DND-41 (cell line): ENCODE data around the gene CCR9.
A peak's percentile ranks its signal among the peaks of the same experiment; 100 is the strongest.

Experiments
- ATAC-seq: fragments of 200-7000 bp; cut with Tn5 transposase; 3 replicates; pipeline ENCODE4 v1.9.1; 2021; ENCODE audit warnings: low read depth; ENCODE audit not compliant: insufficient read depth
- DNase-seq: peaks from one replicate; pipeline ENCODE4 v3.0.0-alpha.2; 2020
- H2AFZ ChIP-seq: 2 replicates; pipeline ENCODE4 v1.6.0; 2012; ENCODE audit warnings: low read depth, low read length
- H3K27ac ChIP-seq: 2 replicates; pipeline ENCODE4 v1.5.1; 2012; ENCODE audit warnings: low read length, inconsistent platforms
- H3K27me3 ChIP-seq: fragments of 200-600 bp; sonication (generic); 2 replicates; pipeline ENCODE4 v1.6.0; 2012; ENCODE audit warnings: low read length, mild to moderate bottlenecking, inconsistent platforms; ENCODE audit not compliant: insufficient read depth, poor library complexity
- H3K36me3 ChIP-seq: 2 replicates; pipeline ENCODE4 v1.5.1; 2012; ENCODE audit warnings: low read length, inconsistent platforms; ENCODE audit not compliant: insufficient read depth
- H3K4me1 ChIP-seq: 2 replicates; pipeline ENCODE4 v1.5.1; 2012; ENCODE audit warnings: mild to moderate bottlenecking, low read length; ENCODE audit not compliant: insufficient read depth
- H3K4me2 ChIP-seq: 2 replicates; pipeline ENCODE4 v1.6.0; 2012; ENCODE audit warnings: mild to moderate bottlenecking, moderate library complexity, low read length, inconsistent platforms; ENCODE audit not compliant: insufficient read depth
- H3K4me3 ChIP-seq, 2 experiments: fragments of 200-600 bp in 1 of 2; shearing (Covaris generic) in 1 of 2; 2 replicates each; pipeline ENCODE4 v1.5.1; 2012 to 2016; ENCODE audit warnings: inconsistent platforms in 2 of 2, low read length in 2 of 2, mild to moderate bottlenecking in 2 of 2, low read depth in 1 of 2, moderate library complexity in 1 of 2
- H3K79me2 ChIP-seq: 2 replicates; pipeline ENCODE4 v1.6.0; 2012; ENCODE audit warnings: low read length, inconsistent platforms; ENCODE audit not compliant: insufficient read depth
- H3K9ac ChIP-seq: 2 replicates; pipeline ENCODE4 v1.6.0; 2012; ENCODE audit warnings: low read depth, mild to moderate bottlenecking, inconsistent platforms, low read length, moderate library complexity
- H3K9me3 ChIP-seq: 2 replicates; pipeline ENCODE4 v1.5.1; 2012; ENCODE audit warnings: low read length, moderate library complexity, mild to moderate bottlenecking, inconsistent platforms; ENCODE audit not compliant: insufficient read depth, severe bottlenecking
- H4K20me1 ChIP-seq: 2 replicates; pipeline ENCODE4 v1.6.0; 2012; ENCODE audit warnings: low read length; ENCODE audit not compliant: insufficient read depth
- EZH2 ChIP-seq: IDR thresholded peaks from 3 replicates; pipeline ENCODE4 v1.6.1; 2012; ENCODE audit warnings: borderline replicate concordance, low read depth, mild to moderate bottlenecking, moderate library complexity, low read length, inconsistent platforms; ENCODE audit not compliant: severe bottlenecking
- TF ChIP-seq, protein P1 (sequence below): IDR thresholded peaks from 2 replicates; pipeline ENCODE4 v1.5.1; 2012; ENCODE audit warnings: borderline replicate concordance, low read length, moderate library complexity, mild to moderate bottlenecking; ENCODE audit not compliant: poor library complexity, severe bottlenecking; ENCODE audit errors: extremely low read depth

Gene CCR9

DNA sequence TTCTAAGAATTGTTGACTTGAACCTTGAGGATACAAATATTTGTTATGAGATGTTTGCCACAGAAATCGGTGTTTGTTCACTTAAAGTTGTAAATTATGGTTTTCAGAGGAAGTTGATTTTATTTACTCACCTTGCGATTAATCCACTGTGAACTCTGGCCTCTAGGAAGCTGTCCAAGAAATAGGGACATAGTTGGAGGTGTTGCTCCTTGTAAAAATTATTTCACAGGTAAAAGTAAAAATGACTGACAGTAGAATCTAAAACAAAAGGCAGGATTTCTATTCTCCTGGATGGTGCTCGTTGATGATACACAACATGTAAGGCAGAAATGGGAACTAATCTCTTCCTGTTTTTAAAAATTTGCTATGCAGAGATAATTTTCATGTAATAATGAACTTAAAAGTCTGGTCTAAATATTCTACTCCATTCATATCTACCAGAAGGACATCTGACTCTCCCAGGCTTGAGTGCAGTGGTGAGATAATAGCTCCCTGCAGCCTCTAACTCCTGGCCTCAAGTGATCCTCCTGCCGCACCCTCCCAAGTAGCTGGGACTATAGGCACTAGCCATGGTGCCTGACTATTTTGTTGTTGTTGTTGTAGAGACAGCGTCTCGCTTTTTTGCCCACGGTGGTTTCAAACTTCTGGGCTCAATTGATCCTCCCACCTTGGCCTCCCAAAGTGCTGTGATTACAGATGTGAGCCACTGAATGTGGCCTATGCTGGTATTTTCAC is 27.4 kb upstream of the CCR9 start:
- Histone ChIP-seq H3K4me1 (peaks cover 78% of the 10 kb centered on the region), H3K4me2 (no peak overlapping the region), H3K27me3 (no peaks in the 10 kb centered on the region), H3K27ac (peak overlapping the region; percentile 40), H4K20me1 (peaks cover 49% of the 10 kb centered on the region; the same call in 1 of the 2 replicates), H3K9me3 (peaks cover 3% of the 10 kb centered on the region), H3K79me2 (peaks cover 100% of the 10 kb centered on the region), H3K9ac (no peak overlapping the region), H3K36me3 (peaks cover 81% of the 10 kb centered on the region), H2AFZ (no peak overlapping the region), H3K4me3 (no peak overlapping the region)
- ATAC-seq (no peak), DNase-seq (no peak)
- TF ChIP-seq, protein P1, sequence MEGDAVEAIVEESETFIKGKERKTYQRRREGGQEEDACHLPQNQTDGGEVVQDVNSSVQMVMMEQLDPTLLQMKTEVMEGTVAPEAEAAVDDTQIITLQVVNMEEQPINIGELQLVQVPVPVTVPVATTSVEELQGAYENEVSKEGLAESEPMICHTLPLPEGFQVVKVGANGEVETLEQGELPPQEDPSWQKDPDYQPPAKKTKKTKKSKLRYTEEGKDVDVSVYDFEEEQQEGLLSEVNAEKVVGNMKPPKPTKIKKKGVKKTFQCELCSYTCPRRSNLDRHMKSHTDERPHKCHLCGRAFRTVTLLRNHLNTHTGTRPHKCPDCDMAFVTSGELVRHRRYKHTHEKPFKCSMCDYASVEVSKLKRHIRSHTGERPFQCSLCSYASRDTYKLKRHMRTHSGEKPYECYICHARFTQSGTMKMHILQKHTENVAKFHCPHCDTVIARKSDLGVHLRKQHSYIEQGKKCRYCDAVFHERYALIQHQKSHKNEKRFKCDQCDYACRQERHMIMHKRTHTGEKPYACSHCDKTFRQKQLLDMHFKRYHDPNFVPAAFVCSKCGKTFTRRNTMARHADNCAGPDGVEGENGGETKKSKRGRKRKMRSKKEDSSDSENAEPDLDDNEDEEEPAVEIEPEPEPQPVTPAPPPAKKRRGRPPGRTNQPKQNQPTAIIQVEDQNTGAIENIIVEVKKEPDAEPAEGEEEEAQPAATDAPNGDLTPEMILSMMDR, result no peak
- no peak for TF ChIP-seq EZH2

DNA sequence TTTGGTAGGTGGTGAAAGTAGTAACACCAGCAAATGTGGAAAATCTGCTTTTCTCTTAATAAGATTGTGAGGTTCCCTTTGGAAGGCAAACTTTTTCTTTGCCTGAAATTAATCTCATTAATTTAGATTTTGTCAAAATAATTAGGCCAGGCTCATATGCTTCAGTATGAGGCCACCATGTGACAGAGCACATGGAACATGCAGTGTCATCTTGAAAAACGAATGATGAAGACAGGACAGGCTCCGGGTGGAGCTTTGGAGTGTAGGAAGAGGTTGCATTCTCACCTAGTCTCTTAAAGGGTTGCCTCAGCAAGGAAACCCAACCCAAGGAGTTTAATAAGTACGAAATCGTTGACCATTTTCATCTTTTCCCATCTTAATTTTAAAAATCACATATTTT is 25.9 kb upstream of the CCR9 start:
- Histone ChIP-seq H2AFZ (no peak overlapping the region), H3K9ac (no peak overlapping the region), H3K4me3 (no peak overlapping the region), H3K79me2 (peaks cover 100% of the 10 kb centered on the region), H3K27me3 (no peaks in the 10 kb centered on the region), H3K9me3 (peaks cover 3% of the 10 kb centered on the region), H4K20me1 (peaks cover 43% of the 10 kb centered on the region; the same call in 1 of the 2 replicates), H3K27ac (peak overlapping the region; percentile 99), H3K36me3 (peaks cover 68% of the 10 kb centered on the region), H3K4me1 (peaks cover 81% of the 10 kb centered on the region), H3K4me2 (no peak overlapping the region)
- no peak for TF ChIP-seq EZH2
- TF ChIP-seq, protein P1, result no peak
- ATAC-seq (no peak), DNase-seq (no peak)

GRCh38 chr3:45861043-45861719 is 25.2 kb upstream of the CCR9 start:
- peaks cover 100% of the 10 kb centered on the region for H3K79me2 ChIP-seq
- H3K27me3 ChIP-seq, result no peaks in the 10 kb centered on the region
- H3K4me1 ChIP-seq, result peaks cover 83% of the 10 kb centered on the region
- H3K27ac ChIP-seq, result peak overlapping the region; percentile 99
- peaks cover 66% of the 10 kb centered on the region for H3K36me3 ChIP-seq
- H4K20me1 ChIP-seq, result peaks cover 40% of the 10 kb centered on the region; the same call in 1 of the 2 replicates
- H3K4me3 ChIP-seq, result no peak overlapping the region
- DNase-seq (no peak), ATAC-seq (no peak)
- no peak overlapping the region for H2AFZ ChIP-seq
- no peak for TF ChIP-seq EZH2
- TF ChIP-seq, protein P1, result no peak
- H3K9me3 ChIP-seq, result peaks cover 3% of the 10 kb centered on the region
- H3K9ac ChIP-seq, result no peak overlapping the region
- no peak overlapping the region for H3K4me2 ChIP-seq
